Activated effector memory CD4-positive, alpha-beta T cell treated with anti-CD3 and anti-CD28 coated beads, Interleukin-2, amount 50 U/mL, for 16 hours (primary cell): ENCODE data around the gene ZNF709.
"Not testable (repeated sequence)": the region's sequence is repeated elsewhere in the genome, so short reads cannot be mapped to it uniquely, and the experiment has no call there.

ENCODE experiments used
- DNase-seq: peaks from one replicate; pipeline ENCODE4 v3.0.0-alpha.2; 2020

The ZNF709 gene

DNA sequence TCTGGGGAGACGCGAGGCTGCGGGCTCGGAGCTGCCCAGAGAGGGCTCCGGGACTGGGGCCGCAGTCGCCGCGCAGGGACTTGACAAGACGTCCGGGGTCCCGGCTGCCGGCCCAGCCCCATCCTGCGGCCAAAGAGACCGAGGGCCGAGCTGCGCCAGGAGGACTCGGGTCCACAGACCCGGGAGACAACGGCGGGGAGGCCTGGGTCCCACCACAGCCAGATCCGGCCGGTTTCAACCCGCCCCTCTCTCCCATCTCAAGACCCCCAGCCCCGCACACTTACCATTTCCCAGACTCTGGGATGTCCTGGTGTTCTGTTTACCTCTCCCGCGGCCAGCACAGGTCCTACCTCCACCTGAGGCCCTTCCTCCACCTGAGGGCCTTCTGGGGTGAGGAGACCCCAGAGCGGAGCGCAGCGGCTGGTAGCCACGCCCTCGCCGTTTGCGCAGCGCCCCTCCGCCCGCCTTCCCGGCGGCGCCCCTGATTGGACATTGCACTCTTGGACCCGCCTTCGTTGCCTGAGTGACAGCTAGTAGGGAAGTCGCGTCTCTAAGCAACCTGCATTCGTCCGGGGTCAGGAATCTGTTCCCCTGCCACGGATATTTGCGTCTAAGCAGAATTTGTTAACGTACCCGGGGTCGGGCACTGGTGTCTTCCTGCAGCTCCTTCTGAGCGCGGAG is at the start of gene ZNF709:
ZNF709 (minus strand) TSS at position 446 of the 681 bp plus-strand sequence; CDS start at position 287, 159 bp downstream.
- peak; percentile 95 for DNase-seq

DNA sequence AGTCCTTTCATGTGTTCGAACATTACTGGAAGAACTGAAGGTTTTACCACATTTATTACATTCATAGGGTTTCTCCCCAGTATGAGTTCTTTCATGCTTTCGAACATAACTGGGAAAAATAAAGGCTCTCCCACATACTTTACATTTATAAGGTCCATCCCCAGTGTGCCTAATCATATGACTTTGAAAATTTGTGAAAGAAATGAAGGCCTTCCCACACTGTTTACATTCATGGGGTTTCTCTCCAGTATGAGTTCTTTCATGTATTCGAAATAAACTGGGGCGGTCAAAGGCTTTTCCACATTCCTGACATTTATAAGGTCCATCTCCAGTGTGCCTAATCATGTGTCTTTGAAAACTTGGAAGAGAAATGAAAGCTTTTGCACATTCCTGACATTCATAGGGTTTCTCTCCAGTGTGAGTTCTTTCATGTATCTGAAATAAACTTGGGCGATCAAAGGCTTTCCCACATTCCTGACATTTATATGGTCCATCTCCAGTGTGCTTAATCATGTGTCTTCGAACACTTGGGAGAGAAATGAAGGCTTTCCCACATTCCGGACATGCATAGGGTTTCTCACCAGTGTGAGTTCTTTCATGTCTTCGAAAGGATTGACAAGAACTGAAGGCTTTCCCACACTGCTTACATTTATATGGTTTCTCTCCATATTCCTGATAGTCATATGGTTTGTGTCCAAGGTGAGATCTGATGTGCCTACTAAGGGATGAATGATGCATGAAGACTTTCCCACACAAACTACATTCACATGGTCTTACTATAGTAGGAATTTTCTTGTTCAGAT is 42.6 kb upstream of the ZNF709 start:
- DNase-seq = no peak

DNA sequence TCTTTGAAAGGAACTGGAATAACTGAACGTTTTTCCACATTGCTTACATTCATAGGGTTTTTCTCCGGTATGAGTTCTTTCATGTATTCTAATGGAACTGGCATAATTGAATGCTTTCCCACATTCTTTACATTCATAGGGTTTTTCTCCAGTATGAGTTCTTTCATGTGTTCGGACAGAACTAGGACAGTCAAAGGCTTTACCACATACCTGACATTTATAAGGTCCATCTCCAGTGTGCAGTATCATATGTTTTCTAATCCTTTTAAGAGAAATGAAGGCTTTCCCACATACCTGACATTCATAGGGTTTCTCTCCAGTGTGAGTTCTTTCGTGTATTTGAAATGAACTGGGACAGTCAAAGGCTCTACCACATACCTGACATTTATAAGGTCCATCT is 41.9 kb upstream of the ZNF709 start:
- DNase-seq = no peak

DNA sequence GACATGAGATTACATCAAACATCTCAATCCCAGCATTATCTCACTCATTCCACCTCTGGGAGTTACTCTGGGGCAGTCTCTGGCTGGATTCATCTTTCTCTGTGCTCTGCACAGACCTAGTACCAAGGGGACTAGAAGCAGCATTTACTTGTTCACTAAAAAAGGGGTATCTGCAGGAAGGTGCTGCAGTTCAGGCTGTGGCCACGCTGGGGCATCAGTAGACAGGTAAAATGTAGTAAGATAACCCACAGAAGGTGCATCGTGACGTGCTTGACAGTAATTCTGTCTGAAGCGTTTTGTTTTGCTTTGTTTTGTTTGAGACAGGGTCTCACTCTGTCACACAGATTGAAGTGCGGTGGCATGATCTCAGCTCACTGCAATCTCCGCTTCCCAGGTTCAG is 37.4 kb upstream of the ZNF709 start:
- no peak for DNase-seq

DNA sequence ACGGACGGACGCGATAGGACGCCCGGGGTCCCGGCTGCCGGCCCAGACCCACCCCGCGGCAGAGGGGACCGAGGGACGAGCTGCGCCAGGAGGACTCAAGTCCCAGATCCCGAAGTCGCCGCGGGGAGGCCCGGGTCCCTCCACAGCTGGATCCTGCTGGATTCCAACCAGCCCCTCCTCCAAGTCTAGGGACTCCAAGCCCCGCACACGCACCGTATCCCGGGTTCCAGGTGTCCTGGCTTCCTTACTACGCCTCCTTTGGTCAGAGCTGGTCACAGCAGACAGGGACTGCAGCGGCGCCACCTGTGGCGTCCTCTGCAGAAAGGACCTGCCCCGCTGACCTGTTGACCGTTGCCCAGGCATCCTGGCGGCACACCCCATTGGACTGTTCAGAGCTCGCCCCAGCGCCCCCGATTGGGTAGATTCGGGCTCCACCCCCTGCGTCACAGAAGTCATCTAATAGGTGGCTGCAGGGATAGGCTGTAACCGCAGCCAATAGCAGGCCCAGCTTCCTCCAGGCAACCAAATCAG is 29.0 kb upstream of the ZNF709 start:
- no peak for DNase-seq

DNA sequence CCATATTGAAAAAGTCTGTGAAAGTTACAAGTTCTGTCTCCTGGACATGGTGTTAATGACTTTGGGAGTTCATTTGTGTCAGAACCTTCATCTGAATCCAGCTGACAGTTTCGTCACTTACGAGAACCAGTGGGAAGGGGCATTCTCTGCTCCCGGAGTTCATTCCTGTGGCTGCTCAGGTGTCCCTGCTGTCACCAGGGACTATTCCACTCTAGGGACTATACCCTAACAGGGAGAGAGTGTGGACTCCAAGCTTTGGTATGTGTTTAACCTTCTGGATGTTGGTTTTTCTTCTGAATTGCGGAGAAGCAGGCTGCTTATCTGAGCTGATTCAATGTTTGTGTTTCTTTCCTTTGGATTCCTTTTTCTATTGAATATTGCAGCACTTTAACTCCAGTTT is 12.4 kb upstream of the ZNF709 start:
- DNase-seq = no peak

DNA sequence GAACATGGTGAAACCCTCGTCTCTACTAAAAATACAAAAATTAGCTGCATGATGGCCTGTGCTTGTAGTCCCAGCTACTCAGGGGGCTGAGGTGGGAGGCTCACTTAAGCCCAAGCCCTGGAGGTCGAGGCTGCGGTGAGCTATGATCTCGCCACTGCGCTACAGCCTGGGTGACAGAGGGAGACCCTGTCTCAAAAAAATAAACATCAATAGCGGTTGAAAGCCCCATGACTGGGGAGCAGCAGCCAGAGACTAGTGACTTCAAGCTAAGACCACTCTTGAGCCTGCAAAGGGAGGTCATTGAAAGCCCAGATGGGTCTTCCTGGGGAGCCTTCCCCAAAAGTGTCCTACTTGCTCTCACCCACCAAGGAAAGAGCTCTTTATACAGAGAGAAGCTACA is 11.9 kb upstream of the ZNF709 start:
- no peak for DNase-seq

DNA sequence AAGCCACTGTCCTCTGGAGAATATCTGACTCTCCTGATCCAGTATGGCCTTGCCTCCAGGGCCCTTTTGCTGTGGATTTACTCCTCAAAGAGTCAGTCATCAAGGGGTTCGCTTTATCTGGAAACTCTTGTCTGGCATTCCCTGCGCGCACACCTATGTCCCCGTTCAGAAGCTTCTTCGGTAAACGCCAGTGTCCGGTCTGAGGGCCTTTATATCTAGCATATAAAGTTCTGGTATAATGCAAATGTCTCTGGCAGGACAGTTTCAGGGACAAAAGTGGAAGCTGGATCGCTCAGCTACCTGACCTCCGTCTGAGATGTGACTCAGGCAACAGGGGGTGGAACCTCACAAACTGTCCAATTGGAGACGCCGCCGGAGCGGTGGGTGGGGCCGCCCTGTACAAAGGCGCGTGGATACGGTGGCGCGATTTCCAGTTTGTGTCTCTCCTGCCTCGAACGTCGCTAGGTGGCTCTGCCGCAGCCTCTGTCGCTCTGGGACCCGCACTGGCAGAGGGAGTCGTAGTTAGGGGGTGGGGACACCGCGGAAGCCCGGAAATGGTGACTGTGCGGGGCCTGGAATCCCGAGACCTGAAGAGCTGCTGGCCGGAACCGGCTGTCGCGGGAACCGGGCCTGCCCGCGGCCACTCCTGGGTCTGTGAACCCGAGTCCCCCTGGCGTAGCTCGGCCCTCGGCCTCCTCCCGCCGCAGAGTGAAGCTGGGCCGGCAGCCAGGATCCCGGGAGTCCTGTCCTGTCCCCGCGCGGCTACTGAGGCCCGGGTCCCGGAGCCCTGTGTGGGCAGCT is 10.6 kb upstream of the ZNF709 start:
- DNase-seq = peak; percentile 96

DNA sequence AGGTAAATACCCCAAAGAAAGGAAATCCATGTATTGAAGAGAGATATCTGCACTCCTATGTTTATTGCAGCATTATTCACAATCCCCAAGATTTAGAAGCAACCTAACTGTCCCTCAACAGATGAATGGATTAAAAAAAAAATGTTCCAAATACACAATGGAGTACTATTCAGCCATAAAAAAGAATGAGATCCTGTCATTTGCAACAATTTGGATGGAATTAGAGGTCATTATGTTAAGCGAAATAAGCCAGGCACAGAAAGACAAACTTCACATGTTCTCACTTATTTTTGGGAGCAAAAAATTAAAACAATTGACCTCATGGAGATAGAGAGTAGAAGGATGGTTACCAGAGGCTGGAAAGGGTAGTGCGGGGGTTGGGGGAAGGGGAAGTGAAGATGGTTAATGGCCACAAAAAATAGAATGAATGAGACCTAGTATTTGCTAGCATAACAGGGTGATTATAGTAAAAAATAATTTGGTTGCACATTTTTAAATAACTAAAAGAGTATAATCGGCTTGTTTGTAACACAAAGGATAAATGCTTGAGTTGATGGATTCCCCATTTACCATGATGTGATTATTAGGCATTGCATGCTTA is 9.7 kb upstream of the ZNF709 start:
- no peak for DNase-seq

DNA sequence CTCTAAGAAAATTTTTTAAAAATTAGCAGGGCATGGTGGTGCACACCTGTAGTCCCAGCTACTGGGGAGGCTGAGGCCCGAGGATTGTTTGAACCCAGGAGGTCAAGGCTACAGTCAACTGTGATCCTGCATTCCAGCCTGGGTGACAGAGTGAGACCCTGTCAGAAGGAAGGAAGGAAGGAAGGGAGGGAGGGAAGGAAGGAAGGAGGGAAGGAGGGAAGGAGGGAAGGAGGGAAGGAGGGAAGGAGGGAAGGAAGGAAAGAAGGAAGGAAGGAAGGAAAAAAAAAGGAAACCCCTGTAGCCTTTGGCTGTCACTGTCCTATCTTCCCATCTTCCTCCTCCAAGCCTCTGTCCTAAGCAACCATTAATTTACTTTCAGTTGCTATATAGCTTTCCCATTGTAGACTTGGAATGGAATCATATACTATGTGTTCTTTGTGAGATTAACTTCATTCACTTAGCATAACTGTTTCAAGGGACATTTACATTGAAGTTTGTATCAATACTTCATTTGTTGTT is 1.7 kb upstream of the ZNF709 start:
- DNase-seq = not testable (repeated sequence)

DNA sequence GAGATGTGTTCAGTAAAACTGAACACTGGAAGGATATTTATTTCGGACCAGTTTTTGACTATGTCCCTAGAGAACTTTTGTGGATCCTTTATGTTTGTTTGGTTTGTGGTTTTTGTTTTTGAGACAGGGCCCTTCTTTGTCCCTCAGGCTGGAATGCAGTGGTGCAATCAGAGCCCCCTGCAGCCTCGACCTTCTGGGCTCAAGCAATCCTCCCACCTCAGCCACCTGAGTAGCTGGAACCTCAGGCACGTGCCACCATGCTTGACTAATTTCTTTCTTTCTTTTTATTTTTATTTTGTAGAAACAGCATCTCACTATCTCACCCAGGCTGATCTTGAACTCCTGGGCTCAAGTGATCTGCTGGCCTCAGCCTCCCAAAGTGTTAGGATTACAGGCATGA is 955 bp upstream of the ZNF709 start:
- DNase-seq = no peak

DNA sequence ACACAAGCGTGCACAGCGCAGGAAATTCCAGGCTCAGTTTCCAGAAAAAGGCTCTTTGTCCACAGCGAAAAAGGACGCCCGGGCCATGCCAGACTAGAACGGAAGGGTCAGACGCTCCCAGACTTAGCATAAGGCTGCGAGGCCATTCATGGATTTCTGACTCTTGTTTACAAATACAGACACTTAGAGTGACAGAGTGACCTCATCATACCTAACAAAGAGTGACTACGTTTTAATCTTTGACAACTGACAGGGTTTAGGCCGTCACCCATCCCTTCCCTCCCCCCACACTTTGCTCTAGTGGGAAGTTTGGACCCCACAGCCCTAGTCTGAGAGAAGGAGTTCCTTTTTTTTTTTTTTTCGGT is 418 bp upstream of the ZNF709 start:
- no peak for DNase-seq

DNA sequence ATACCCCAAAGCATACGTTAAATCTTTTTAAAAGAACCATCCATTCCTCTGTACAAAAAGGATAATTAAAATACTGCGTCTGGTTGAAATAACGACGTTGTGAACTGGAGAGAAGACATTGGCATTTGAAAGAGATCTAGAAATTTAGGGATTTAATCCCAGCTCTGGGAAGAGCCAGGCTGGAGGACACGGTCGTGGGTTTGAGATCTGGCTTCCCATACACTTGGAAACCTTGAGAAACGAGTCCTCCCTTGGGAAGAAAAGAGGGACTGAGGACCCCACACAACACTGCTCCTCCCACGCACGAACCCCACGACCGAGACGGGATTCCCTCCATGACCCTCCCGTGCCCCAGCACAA is 625 bp downstream of the ZNF709 start:
- no peak for DNase-seq

DNA sequence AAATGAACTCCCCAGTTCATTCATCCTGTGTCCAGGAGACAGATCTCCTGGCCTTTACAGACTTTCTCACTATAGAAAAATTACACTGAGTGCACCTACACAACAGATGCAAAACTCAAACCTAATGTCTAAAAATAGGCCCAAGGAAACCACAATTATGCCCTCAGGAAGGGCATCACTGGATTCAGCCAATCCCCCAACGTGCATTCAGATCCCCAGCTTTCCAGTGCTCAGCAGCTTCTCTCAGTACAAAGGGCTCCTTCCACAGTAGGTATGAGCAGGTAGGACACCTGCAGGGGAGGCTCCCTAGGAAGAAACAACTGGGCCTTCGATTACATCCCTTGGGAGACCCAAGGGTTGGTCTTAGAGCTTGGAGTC is 2.1 kb downstream of the ZNF709 start:
- DNase-seq = no peak

DNA sequence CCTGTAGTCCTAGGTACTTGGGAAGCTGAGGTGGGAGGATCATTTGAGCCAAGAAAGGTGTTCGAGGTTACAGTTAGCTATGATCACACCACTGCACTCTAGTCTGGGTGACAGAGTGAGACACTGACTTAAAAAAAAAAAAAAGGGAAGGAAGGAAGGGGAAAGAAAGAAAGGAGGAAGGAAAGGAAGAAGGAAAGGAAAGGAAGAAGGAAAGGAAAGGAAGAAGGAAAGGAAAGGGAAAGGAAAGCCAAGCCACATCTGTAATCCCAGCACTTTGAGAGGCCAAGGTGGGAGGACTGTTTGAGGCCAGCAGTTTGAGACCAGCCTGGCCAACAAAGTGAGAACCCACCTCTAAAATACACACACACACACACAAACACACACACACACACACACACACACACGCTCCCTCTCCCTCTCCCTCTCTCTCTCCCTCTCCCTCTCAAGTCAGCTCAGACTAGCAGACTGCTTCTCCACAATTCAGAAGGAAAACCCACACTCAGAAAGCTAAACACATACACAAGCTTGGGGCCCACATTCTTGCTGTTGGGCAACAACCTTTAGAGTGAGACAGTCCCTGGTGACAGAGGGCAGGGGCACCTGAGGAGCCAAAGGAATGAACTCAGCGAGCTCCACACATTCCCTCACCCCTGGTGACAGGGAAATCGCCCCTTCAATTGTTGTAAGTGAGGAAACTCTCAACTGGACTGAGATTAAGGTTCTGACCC is 2.7 kb downstream of the ZNF709 start:
- DNase-seq = no peak

DNA sequence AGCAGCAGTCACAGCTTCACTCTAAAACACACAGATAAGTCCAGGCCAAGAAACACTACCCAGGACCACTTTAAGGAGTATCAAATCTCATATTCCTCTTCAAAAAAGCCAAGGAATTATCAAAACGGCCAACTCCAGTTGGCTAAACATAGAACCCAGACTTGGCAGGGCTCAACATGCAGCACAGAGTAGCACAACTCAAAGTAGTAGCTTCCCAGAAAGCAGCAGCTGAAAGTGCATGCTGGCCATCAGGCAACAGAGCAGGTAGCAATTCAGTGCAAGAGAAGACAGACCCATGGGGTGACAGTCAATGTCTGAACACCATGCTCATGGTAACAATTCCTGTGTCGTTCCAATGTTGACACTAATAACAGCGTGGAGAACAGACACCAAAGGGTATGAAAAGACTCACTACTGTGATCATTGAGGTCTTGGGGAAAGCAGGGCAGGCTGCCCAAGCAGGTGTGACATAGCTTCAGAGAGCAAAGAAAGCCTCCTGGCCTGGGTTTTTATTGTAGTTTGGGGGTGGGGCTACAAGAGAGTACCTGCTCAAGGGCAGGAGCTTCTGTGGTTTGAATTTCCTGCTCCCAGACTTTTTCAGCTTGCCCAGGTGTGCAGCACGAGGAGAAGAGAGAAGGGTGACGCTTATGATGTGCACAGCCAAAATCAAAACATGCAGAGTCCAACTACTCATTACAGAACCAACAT is 6.2 kb downstream of the ZNF709 start:
- DNase-seq = no peak

DNA sequence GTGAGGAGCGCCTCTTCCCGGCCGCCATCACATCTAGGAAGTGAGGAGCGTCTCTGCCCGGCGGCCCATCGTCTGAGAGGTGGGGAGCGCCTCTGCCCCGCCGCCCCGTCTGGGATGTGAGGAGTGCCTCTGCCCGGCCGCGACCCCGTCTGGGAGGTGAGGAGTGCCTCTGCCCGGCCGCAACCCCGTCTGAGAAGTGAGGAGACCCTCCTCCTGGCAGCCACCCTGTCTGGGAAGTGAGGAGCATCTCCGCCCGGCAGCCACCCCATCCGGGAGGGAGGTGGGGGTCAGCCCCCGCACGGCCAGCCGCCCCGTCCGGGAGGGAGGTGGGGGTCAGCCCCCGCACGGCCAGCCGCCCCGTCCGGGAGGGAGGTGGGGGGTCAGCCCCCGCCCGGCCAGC is 17.0 kb downstream of the ZNF709 start:
- DNase-seq = not testable (repeated sequence)

DNA sequence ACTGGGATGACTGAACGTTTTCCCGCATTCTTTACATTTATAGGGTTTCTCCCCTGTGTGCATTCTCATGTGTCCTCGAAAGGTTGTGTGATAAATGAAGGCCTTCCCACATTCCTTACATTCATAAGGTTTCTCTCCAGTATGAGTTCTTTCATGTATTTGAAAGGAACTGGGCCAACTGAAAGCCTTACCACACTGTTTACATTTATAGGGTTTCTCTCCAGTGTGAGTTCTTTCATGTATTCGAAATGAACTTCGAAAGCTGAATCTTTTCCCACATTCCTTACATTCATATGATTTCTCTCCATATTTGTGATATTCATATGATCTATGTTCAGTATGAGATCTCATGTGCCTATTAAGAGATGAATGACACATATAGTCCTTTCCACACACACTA is 19.4 kb downstream of the ZNF709 start:
- DNase-seq = no peak

DNA sequence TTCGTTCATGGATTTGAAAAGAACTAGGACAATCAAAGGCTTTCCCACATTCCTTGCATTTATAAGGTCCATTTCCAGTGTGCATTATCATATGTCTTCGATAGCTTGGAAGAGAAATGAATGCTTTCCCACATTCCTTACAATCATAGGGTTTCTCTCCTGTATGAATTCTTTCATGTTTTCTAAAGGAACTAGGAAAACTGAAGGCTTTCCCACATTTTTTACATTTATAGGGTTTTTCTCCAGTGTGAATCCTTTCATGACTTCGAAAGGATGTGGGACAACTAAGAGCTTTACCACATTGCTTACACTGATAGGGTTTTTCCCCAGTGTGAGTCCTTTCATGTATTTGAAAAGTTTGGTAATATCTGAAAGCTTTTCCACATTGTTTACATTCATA is 19.8 kb downstream of the ZNF709 start:
- no peak for DNase-seq

DNA sequence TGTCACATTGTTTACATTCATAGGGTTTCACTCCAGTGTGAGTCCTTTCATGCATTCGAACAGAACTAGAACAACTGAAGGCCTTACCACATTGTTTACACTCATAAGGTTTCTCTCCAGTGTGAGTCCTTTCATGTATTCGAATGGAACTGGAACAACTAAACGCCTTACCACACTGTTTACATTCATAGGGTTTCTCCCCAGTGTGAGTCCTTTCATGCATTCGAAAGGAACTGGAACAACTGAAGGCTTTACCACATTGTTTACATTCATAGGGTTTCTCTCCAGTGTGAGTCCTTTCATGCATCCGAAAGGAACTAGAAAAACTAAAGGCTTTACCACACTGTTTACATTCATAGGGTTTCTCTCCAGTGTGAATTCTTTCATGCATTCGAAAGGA is 20.5 kb downstream of the ZNF709 start:
- DNase-seq = not testable (repeated sequence)

DNA sequence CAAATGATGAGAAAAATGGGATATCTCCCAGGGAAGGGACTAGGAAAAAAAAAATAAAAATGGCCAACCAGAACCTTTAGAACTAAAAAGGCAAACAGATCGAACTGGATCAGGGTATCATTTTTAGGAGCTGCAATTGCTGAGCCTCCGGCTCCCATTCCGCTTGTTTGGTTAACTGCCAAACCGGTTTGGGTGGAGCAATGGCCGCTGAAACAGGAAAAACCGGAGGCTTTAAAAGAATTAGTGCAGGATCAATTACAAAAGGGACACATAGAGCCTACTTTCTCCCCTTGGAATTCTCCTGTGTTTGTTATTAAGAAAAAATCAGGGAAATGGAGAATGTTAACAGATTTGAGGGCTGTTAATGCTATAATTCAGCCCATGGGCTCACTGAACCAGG is 31.1 kb downstream of the ZNF709 start:
- no peak for DNase-seq

DNA sequence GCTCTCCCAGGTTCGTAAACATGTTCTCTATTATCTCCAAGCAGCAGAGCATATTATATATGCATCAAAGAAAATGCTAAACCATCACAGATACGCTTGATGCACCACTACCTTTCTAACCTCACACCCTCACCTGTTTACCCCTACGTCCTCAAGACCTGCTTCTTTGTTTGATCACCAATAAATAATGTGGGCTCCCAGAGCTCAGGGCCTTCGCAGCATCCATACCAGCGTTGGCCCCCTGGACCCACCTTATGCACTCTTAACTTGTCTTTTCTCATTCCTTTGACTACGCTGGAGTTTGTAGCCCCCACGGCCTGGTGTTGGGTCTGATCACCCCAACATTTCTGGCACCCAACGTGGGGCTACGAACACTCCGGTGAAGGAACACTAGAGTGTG is 33.8 kb downstream of the ZNF709 start:
- DNase-seq = no peak
